DND-41 (cell line): ENCODE results near the gene TAF4.

ENCODE experiments used
- ATAC-seq: fragments of 200-7000 bp; cut with Tn5 transposase; 3 replicates; pipeline ENCODE4 v1.9.1; 2021; ENCODE audit warnings: low read depth; ENCODE audit not compliant: insufficient read depth
- DNase-seq: peaks from one replicate; pipeline ENCODE4 v3.0.0-alpha.2; 2020
- H2AFZ ChIP-seq: 2 replicates; pipeline ENCODE4 v1.6.0; 2012; ENCODE audit warnings: low read depth, low read length
- H3K27ac ChIP-seq: 2 replicates; pipeline ENCODE4 v1.5.1; 2012; ENCODE audit warnings: low read length, inconsistent platforms
- H3K27me3 ChIP-seq: fragments of 200-600 bp; sonication (generic); 2 replicates; pipeline ENCODE4 v1.6.0; 2012; ENCODE audit warnings: low read length, mild to moderate bottlenecking, inconsistent platforms; ENCODE audit not compliant: insufficient read depth, poor library complexity
- H3K36me3 ChIP-seq: 2 replicates; pipeline ENCODE4 v1.5.1; 2012; ENCODE audit warnings: low read length, inconsistent platforms; ENCODE audit not compliant: insufficient read depth
- H3K4me1 ChIP-seq: 2 replicates; pipeline ENCODE4 v1.5.1; 2012; ENCODE audit warnings: mild to moderate bottlenecking, low read length; ENCODE audit not compliant: insufficient read depth
- H3K4me2 ChIP-seq: 2 replicates; pipeline ENCODE4 v1.6.0; 2012; ENCODE audit warnings: mild to moderate bottlenecking, moderate library complexity, low read length, inconsistent platforms; ENCODE audit not compliant: insufficient read depth
- H3K4me3 ChIP-seq, 2 experiments: fragments of 200-600 bp in 1 of 2; shearing (Covaris generic) in 1 of 2; 2 replicates each; pipeline ENCODE4 v1.5.1; 2012 to 2016; ENCODE audit warnings: inconsistent platforms in 2 of 2, low read length in 2 of 2, mild to moderate bottlenecking in 2 of 2, low read depth in 1 of 2, moderate library complexity in 1 of 2
- H3K79me2 ChIP-seq: 2 replicates; pipeline ENCODE4 v1.6.0; 2012; ENCODE audit warnings: low read length, inconsistent platforms; ENCODE audit not compliant: insufficient read depth
- H3K9ac ChIP-seq: 2 replicates; pipeline ENCODE4 v1.6.0; 2012; ENCODE audit warnings: low read depth, mild to moderate bottlenecking, inconsistent platforms, low read length, moderate library complexity
- H3K9me3 ChIP-seq: 2 replicates; pipeline ENCODE4 v1.5.1; 2012; ENCODE audit warnings: low read length, moderate library complexity, mild to moderate bottlenecking, inconsistent platforms; ENCODE audit not compliant: insufficient read depth, severe bottlenecking
- H4K20me1 ChIP-seq: 2 replicates; pipeline ENCODE4 v1.6.0; 2012; ENCODE audit warnings: low read length; ENCODE audit not compliant: insufficient read depth
- CTCF ChIP-seq: IDR thresholded peaks from 2 replicates; pipeline ENCODE4 v1.5.1; 2012; ENCODE audit warnings: borderline replicate concordance, low read length, moderate library complexity, mild to moderate bottlenecking; ENCODE audit not compliant: poor library complexity, severe bottlenecking; ENCODE audit errors: extremely low read depth
- EZH2 ChIP-seq: IDR thresholded peaks from 3 replicates; pipeline ENCODE4 v1.6.1; 2012; ENCODE audit warnings: borderline replicate concordance, low read depth, mild to moderate bottlenecking, moderate library complexity, low read length, inconsistent platforms; ENCODE audit not compliant: severe bottlenecking

The TAF4 gene

GRCh38 chr20:61940491-61940890 lies 125.2 kb downstream of the TAF4 start:
- Histone ChIP-seq H3K9ac (no peak overlapping the region), H3K4me1 (no peaks in the 10 kb centered on the region), H2AFZ (no peak overlapping the region), H3K79me2 (no peaks in the 10 kb centered on the region), H3K4me2 (no peak overlapping the region), H3K9me3 (no peaks in the 10 kb centered on the region), H3K27ac (no peak overlapping the region), H3K4me3 (no peak overlapping the region), H4K20me1 (peaks cover 13% of the 10 kb centered on the region; the same call in 1 of the 2 replicates), H3K36me3 (no peaks in the 10 kb centered on the region), H3K27me3 (no peaks in the 10 kb centered on the region)
- ATAC-seq, result no peak
- TF ChIP-seq EZH2, result no peak
- no peak for TF ChIP-seq CTCF
- DNase-seq, result no peak

GRCh38 chr20:61939691-61940360 lies 125.9 kb downstream of the TAF4 start:
- DNase-seq (no peak), ATAC-seq (no peak)
- Histone ChIP-seq H3K79me2 (no peaks in the 10 kb centered on the region), H3K9me3 (no peaks in the 10 kb centered on the region), H4K20me1 (peaks cover 13% of the 10 kb centered on the region; the same call in 1 of the 2 replicates), H3K4me2 (no peak overlapping the region), H3K27ac (no peak overlapping the region), H3K4me1 (no peaks in the 10 kb centered on the region), H3K27me3 (no peaks in the 10 kb centered on the region), H3K9ac (no peak overlapping the region), H3K36me3 (no peaks in the 10 kb centered on the region), H2AFZ (no peak overlapping the region), H3K4me3 (no peak overlapping the region)
- no peak for TF ChIP-seq EZH2
- TF ChIP-seq CTCF, result no peak

- no peaks in the 10 kb centered on the region for H3K27me3 ChIP-seq
- DNase-seq, result no peak
These were observed 126.6 kb downstream of the TAF4 start for GRCh38 chr20:61938839-61939690.

More at GRCh38 chr20:61938839-61939690, 126.6 kb downstream of the TAF4 start:
- Histone ChIP-seq H3K4me2 (no peak overlapping the region), H3K36me3 (no peaks in the 10 kb centered on the region), H3K9me3 (no peaks in the 10 kb centered on the region), H3K79me2 (no peaks in the 10 kb centered on the region), H3K9ac (no peak overlapping the region), H2AFZ (no peak overlapping the region), H3K4me3 (no peak overlapping the region), H3K27ac (no peak overlapping the region), H4K20me1 (peaks cover 13% of the 10 kb centered on the region; the same call in 1 of the 2 replicates), H3K4me1 (no peaks in the 10 kb centered on the region)
- no peak for TF ChIP-seq CTCF
- no peak for TF ChIP-seq EZH2
- ATAC-seq, result no peak
